Activated CD4-positive, alpha-beta T cell treated with anti-CD3 and anti-CD28 coated beads for 24 hours (primary cell): ENCODE data around the gene AARSD1.
"Not testable (repeated sequence)": the region's sequence is repeated elsewhere in the genome, so short reads cannot be mapped to it uniquely, and the experiment has no call there.

ENCODE experiments used
- DNase-seq, 2 donors: peaks; one replicate each; pipeline ENCODE4 v3.0.0-alpha.2; 2020; ENCODE audit warnings: low read depth in 2 of 2

The AARSD1 gene, protein sequence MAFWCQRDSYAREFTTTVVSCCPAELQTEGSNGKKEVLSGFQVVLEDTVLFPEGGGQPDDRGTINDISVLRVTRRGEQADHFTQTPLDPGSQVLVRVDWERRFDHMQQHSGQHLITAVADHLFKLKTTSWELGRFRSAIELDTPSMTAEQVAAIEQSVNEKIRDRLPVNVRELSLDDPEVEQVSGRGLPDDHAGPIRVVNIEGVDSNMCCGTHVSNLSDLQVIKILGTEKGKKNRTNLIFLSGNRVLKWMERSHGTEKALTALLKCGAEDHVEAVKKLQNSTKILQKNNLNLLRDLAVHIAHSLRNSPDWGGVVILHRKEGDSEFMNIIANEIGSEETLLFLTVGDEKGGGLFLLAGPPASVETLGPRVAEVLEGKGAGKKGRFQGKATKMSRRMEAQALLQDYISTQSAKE

DNA sequence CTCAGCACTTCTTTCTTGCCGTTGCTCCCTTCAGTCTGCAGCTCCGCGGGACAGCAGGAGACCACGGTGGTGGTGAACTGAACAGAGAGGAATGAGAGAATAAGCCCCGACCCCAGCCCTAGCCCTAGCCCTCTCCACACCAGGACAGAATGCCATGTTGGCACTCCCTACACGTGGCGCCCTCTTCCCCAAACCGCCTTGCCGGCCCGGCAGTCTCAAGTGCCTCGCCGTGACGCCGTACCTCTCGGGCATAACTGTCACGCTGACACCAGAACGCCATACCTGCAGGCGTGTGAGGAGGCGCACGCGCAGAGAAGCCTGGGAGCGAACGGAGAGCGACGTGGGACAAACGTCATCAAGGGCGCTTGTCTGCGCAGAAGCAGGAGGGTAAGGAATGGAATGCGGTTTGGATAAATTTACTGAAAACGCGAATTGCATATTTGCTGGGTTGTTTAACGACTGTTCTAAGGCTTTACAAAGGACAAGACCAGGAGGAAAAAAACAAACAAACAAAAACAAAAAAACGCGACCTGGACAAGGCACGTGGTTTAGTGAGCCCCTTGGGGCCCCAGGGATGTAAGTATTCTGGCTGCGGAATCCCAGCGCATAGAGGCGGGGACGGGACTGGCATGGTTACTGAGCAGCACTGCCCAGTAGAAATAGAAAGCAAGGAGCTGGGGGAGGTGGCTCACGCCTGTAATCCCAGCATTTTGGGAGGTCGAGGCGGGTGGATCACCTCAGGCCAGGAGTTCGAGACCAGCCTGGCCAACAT is at the start of gene AARSD1:
Gene AARSD1, minus strand, starts transcription at position 294 of the 772 bp plus-strand sequence. Its CDS starts 14 bp downstream, at position 280.
- peak; percentile 82 for DNase-seq

DNA sequence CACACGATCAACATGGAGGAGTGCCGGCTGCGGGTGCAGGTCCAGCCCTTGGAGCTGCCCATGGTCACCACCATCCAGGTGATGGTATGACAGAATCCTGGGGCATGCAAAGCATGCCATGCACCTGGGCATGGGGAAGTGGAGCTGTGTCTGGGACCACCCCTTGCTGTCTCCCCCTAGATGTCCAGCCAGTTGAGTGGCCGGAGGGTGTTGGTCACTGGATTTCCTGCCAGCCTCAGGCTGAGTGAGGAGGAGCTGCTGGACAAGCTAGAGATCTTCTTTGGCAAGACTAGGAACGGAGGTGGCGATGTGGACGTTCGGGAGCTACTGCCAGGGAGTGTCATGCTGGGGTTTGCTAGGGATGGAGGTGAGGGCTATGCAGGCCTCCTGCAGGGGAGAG is 49.0 kb upstream of the AARSD1 start:
- no peak for DNase-seq

DNA sequence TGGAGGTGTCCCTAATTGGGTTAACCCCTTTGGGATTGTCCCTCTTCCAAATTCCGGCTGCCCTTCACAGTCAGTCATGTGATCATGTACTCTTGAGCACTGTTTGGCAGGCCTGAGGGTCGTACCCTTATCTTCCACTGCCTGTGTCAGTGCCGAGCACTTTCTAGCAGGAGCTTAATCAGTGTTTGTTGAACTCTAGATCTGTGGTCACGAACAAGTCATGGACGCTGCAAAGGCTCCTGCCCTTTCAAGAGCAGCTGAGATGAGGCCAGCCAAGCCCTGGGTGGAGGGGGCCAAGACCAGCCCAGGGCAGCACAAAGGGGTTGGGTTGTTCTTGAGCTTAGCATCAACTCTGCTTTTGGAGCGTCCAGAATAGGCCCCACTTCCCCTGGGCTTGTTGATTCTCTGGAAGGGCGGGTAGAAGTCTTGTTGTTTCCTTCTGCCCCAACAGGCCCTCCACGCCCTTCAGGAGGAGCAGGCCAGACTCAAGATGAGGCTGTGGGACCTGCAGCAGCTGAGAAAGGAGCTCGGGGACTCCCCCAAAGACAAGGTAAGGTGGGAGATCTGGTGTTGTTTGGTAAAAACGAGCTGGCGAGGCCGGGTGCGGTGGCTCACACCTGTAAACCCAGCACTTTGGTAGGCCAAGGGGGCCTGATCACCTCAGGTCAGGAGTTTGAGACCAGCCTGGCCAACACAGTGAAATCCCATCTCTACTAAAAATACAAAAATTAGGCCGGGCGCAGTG is 47.6 kb upstream of the AARSD1 start:
- DNase-seq: no peak

DNA sequence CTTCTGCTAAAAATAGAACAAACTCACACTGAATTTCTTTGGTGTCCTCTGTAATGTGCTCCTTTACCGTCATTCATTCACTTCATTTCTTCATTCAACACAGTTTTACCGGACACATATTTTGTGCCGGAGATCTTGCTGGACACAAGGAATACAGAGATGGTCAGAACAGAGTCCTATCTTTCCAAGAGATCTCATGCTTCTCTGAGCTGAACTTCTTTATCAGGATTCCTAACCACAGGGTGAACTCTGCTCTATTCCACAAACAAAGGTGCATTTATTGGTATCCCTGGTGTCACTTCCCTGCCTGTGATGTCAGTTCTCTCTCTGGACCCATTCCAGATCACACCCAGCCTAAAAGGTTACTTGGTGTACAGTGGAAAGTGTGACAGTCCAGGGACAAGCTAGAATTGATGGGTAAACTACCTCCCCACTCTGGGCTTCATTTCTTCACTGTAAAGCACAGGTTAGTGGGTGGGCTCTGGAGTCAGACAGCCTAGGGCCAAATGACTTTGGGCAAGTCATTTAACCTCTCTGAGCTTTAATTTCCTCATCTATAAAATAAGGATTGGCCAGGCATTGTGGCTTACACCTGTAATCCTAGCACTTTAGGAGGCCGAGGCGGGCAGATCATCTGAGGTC is 46.5 kb upstream of the AARSD1 start:
- DNase-seq: no peak

DNA sequence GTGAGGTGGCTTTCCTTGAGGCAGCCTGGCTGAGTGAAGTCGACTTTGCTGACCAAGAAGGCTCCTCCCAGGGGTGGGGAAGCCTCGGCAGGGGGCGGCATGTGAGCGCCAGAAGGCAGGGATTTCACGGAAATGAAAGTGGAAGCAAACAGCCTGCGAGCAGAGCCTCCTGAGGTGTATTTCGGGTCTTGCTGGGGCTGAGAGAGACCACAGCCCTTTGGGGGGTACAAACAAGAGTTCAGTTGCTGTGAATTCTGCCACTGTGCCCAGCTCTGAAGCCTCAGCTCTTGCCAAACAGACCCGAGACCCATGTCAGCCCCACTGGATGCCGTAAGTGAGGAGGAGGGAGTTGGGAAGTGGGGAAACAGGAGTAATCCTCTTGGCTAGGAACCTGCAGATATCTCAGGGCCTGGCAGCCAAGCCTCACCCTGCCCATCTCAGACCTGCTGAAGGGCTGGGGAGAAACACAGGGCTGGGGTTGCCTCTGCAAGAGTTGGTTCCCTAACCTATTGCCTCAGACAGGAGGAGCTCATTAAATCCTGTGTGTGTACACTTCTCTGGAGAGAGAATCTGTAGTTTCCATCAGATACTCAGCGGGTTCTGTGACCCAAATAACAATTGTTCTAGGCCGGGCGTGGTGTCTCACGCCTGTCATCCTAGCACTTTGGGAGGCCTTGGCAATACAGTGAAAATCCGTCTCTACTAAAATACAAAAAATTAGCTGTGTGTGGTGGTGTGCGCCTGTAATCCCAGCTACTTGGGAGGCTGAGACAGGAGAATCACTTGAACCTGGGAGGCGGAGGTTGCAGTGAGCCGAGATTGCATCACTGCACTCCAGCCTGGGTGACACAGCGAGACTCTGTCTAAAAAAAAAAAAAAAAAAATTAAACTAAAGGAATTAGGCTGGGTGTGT is 42.6 kb upstream of the AARSD1 start, which contains the start of gene IFI35:
Gene IFI35, plus strand, starts transcription at position 146 of the 913 bp plus-strand sequence. Its CDS starts 164 bp downstream, at position 310.
- peak; percentile 81 for DNase-seq

DNA sequence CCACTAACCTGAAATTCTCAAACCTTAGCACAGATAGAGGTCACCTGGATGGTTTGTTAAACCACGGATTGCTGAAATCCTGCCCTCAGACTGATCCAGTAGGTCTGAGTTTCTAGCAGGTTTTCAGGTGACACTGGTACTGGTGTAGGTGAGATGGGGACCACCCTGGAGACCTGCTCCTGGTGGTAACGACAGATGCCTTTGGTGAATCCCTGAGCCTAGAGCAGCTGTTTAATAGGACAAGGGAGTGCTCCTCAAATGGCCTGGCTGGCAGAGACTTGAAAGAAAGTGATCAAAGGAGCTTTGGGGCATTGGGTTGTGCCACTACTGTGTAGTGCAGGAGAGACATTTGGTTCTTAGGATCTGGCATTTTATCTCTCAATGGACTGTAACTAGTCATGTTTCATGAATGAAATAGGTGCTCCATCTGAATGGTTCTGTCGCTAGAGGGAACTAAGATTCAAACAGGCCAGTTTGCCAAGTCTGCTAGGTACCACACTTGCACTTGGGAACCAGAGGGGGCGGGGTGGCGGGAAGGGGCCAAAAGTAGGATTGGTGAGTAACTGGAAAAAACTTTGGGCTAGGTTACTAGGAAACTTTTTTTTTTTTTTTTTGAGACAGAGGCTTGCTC is 39.4 kb upstream of the AARSD1 start:
- DNase-seq: no peak

DNA sequence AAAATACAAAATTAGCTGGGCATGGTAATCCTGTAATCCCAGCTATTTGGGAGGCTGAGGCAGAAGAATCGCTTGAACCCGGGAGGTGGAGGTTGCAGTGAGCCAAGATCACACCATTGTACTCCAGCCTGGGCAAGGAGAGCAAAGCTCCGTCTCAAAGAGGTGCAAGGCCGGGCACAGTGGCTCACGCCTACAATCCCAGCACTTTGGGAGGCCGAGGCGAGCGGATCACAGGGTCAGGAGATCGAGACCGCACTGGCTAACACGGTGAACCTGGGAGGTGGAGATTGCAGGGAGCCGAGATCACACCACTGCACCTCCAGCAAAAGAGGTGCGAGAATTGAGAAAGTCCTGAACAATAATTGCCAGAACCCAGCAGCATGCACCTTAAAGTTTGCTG is 36.6 kb upstream of the AARSD1 start:
- not testable (repeated sequence) for DNase-seq

DNA sequence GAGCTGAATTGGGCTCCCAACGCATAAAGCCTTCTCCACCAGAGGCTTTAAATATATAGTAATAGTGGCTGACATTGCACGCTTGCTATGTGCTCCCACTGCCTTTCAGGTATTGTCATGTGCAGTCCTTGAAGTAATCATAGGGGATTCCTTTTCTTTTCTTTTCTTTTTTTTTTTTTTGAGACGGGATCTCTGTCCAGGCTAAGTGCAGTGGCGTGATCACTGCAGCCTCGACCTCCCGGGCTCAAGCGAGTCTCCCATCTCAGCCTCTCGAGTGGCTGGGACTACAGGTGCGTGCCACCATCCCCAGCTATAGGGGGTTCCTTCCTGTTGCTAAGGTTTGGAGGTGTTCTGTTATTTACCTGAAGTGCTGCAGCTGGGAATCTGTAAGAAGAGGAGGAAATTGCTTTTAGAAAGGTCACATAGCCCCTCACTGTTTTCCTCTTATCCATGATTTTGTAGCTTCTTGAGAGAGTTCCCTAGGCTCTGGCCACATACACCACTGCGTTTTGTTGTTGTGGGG is 34.8 kb upstream of the AARSD1 start:
- DNase-seq: no peak

DNA sequence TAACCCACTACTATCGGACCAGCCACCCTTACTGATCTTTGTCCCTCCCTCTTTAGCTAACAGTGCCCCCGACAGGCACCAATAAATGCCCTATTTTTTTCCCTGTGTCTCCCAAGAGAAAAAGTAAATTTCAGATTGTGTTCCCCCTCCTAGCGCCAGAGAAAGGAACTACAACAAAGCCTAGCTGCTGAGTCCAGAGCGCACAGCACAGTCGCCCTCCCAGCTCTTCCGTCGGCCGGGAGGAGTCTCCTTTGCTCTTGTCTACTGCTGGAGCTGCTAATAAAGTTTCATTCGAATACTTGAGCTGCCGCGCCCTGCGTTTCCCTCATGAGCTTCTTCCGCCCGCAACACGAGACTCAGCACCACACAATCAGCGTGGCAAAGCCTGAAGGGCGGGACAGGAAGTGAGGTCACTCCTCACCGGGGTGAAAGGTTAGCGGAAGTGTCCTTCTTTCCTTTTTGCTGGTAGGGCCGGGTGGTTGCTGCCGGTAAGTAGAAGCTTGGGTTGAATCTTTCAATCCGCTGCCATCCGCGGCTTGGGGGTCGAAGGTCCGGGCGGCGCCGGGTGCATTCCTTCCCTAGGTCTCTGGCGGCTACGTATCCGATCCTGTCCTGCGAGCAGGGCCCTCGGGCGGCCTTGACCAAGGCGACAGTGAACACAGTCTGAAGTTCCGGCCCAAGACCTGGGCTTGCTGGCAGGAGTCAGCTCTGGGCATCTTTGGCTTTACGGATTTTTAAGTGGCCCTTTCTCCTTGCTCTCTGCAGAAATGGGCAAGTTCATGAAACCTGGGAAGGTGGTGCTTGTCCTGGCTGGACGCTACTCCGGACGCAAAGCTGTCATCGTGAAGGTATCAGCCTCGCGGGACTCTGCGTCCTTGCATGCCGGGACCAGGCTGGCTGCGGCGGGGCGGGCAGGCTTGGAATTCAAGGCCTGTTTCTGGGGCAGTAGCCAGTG is 34.0 kb upstream of the AARSD1 start, which contains the start of gene RPL27:
Gene RPL27, plus strand, starts transcription at position 436 of the 955 bp plus-strand sequence. Its CDS starts 332 bp downstream, at position 768.
- DNase-seq: peak; percentile 90 to 91

DNA sequence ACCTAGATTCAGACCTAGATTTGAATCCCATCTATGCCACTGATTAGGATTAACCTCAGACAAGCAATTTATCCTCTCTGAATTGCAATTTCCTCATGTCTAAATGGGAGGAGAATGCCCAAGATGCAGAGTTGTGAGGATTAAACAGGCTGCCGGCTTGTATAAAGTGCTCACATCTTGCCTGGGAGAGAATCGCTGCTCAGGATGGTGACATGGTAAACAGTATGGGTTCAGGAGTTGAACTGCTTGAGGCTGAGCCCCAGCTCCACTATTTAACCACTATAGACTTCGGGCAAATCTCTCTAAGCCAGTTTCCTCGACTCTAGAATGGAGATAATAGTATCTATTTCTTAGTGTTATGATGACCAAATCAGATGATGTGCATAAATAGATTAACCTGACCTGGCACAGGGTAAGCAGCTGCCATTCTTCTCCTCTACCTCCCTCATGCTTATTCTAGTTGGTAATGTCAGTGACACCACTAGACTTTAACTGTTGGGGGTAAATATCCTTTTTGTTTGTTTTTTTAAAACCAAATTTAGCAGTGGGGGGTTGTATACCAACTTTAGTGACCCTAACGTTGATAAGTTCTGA is 33.2 kb upstream of the AARSD1 start:
- DNase-seq: no peak

DNA sequence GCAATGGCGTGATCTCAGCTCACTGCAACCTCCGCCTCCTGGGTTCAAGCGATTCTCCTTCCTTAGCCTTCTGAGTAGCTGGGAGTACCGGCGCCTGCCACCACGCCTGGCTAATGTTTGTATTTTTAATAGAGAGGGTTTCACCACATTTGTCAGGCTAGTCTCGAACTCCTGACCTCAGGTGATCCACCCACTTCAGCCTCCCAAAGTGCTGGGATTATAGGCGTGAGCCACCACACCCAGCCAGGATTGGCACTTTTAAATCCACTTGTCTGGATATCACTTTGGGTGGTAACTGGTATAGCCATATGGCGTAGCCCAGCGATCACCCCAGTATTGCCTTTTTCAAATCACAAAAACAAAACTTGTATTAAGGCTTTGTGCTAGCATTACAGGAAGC is 29.7 kb upstream of the AARSD1 start:
- DNase-seq: not testable (repeated sequence)

DNA sequence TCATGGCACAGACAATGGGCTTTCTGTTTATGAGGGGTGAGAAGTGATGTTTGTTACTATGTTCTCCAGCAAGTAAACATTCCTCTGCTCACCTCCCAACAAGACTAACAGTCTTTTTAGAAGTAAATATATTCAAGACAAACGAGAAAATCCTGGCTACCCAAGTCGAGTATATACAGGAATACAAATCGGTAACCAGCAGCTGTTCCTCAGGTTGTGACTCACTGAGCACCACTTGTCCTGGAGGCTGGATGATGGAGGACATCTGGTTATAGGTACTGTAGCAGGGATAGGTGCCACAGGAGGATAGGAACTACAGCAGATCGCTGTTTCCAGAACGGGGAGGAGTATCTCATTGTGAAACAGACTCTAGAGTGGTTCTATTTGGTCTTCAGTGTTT is 28.6 kb upstream of the AARSD1 start:
- no peak for DNase-seq

DNA sequence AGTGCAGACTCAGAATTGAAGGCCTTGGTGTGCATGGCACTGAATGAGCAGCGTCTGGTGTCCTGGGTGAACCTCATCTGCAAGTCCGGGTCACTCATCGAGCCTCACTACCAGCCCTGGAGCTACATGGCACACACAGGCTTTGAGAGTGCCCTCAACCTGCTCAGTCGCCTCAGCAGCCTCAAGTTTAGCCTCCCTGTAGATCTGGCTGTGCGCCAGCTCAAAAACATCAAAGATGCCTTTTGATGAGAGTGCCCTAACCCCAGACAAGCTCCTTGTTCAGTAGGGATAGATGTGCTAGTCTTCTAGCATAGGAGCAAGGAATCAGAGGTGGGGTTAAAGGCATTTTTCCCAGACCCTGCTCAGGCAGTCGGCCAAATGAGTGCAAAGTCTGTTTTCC is 27.2 kb upstream of the AARSD1 start:
- DNase-seq: no peak

DNA sequence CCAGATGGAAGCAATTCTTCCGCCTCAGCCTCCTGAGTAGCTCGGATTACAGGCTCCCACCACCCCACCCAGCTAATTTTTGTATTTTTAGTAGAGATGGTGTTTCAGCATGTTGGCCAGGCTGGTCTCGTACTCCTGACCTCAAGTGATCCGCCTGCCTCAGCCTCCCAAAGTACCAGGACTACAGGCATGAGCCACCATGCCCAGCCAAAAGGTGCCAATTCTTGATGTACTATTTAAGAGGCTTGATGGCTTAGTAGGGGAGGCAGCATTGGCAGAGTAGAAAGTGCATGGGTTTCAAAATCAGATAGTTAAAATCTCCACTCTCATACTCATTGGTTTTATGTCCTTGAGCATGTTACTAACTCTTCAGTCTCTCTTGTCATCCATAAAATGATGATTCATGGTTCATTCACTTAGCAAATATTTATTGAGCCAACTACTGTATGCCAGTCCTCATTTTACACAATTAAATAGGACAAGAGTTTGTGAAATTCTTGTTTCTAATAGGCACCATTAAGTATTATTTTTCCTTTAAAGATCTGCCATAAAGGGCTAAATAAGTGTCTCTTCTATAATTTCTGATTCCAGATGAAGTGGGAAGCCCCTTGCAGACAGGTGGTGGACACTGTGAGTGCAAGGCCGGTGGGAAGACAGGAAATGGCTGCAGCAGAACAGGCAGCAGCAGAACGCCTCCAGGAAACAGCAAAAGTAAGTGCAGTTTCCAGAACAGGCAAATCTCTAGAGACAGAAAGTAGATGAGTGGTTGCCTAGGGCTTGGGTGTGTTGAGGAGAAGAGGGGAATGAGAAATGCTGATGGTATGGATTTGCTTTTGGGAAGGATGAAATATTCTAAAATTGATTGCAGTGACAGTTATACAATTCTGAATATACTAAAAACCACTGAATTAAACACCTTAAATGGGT is 25.7 kb upstream of the AARSD1 start:
- DNase-seq: no peak

DNA sequence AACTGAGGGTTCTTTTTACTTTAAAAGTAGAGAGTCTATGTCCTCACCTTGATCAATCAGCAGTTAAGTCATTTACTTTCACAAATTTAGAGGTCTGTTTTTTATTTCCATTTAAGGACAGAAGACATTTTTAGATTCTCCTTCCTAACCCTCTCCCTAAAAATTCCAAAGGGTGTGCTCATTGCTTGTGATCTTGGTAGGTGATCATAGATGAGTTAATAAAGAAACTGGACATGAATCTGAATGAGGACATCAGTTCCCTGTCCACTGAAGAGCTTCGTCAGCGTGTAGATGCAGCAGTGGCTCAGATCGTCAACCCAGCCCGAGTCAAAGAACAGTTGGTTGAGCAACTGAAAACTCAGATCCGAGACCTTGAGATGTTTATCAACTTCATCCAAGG is 24.9 kb upstream of the AARSD1 start:
- DNase-seq: no peak

DNA sequence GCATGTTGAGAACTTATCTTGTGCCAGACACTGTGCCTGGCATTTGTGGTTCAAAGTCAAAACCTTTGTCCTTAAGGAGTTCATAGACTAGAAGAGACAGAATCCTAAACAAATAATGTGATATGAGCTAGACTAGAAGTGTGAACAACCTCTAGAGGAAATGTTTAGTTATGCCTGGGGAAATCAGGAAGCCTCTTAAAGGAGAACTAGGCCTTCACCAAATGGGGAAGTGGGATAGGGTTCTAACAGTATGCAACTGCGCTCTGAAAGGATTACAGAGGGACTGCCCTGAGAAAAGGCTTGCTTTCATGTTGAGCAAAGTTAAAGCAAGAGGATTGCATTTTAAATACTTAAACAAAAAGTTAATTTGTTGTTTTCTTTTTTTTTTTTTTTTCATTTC is 21.0 kb upstream of the AARSD1 start:
- DNase-seq: no peak

DNA sequence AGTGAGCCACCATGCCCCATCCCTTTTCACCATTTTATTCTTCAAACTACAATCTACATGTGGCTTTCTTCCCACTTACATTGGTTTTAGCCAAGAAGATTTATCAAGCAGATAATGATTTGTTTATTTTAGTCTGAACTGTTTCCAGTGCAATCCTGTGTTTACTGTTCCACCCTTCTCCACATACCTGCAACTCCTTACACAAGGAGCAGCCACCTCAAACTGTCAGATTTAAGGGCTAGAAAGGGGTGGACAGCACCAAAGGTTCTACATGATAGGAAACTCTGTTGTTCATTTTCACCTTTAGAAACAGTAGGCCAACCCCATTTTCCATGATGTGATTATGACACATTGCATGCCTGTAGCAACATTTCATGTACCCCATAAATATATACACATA is 18.0 kb upstream of the AARSD1 start:
- DNase-seq: no peak
